GM19240 (cell line): Measurements from ENCODE around the gene NTN4.
"Not testable (repeated sequence)": the region's sequence is repeated elsewhere in the genome, so short reads cannot be mapped to it uniquely, and the experiment has no call there.

Experiments used
- DNase-seq: peaks from one replicate; pipeline ENCODE4 v3.0.0; 2011; ENCODE audit warnings: low spot score; ENCODE audit not compliant: insufficient read length

The NTN4 gene

GRCh38 chr12:95755261-95755865, 35.2 kb downstream of the NTN4 start:
- no peak for DNase-seq

GRCh38 chr12:95746062-95746461, 44.5 kb downstream of the NTN4 start:
- DNase-seq = not testable (repeated sequence)

GRCh38 chr12:95742586-95742985, 48.0 kb downstream of the NTN4 start:
- DNase-seq = no peak

- DNase-seq = no peak
Measured at GRCh38 chr12:95741635-95742034, 48.9 kb downstream of the NTN4 start.

GRCh38 chr12:95740751-95741150, 49.8 kb downstream of the NTN4 start:
- no peak for DNase-seq

GRCh38 chr12:95739561-95740313, 50.8 kb downstream of the NTN4 start:
- no peak for DNase-seq

- DNase-seq = no peak
Measured at GRCh38 chr12:95738024-95738611, 52.4 kb downstream of the NTN4 start.

- DNase-seq = no peak
Measured at GRCh38 chr12:95736631-95737030, 53.9 kb downstream of the NTN4 start.

GRCh38 chr12:95735728-95736127, 54.8 kb downstream of the NTN4 start:
- not testable (repeated sequence) for DNase-seq

- DNase-seq = no peak
Measured at GRCh38 chr12:95733141-95733825, 57.3 kb downstream of the NTN4 start.

- no peak for DNase-seq
Measured at GRCh38 chr12:95731519-95731958, 59.0 kb downstream of the NTN4 start.

GRCh38 chr12:95730457-95730856, 60.1 kb downstream of the NTN4 start:
- no peak for DNase-seq

- DNase-seq = no peak
Measured at GRCh38 chr12:95726903-95727302, 63.7 kb downstream of the NTN4 start.

GRCh38 chr12:95724767-95725166, 65.8 kb downstream of the NTN4 start:
- DNase-seq = no peak

- no peak for DNase-seq
Measured at GRCh38 chr12:95723693-95724384, 66.7 kb downstream of the NTN4 start.

- no peak for DNase-seq
Measured at GRCh38 chr12:95721320-95721719, 69.2 kb downstream of the NTN4 start.

- no peak for DNase-seq
Measured at GRCh38 chr12:95720146-95720545, 70.4 kb downstream of the NTN4 start.

GRCh38 chr12:95718772-95719171, 71.8 kb downstream of the NTN4 start:
- DNase-seq = no peak

GRCh38 chr12:95718006-95718431, 72.5 kb downstream of the NTN4 start:
- no peak for DNase-seq

GRCh38 chr12:95717316-95717928, 73.1 kb downstream of the NTN4 start:
- DNase-seq = no peak

- DNase-seq = no peak
Measured at GRCh38 chr12:95715177-95715576, 75.4 kb downstream of the NTN4 start.
